H54 (cell line): ENCODE results near the gene PPFIA4.
"Not testable (repeated sequence)": the region's sequence is repeated elsewhere in the genome, so short reads cannot be mapped to it uniquely, and the experiment has no call there.

Experiments
- DNase-seq: peaks from one replicate; pipeline ENCODE4 v3.0.0; 2011; ENCODE audit warnings: low spot score, mixed read lengths; ENCODE audit not compliant: insufficient read length
- FAIRE-seq: peaks from 3 replicates; lab custom pipeline; 2011; peaks lifted over from hg19 to GRCh38; lab: Jason Lieb, UNC
- POLR2A ChIP-seq: IDR thresholded peaks from 2 replicates; pipeline ENCODE4 v1.6.1; 2011; ENCODE audit warnings: low read depth, mild to moderate bottlenecking, low read length

Gene PPFIA4

GRCh38 chr1:203026031-203026665, at the start of gene PPFIA4:
Gene PPFIA4, plus strand, starts transcription at chr1:203026491. Its CDS starts 12,518 bp downstream, at chr1:203039009.
- FAIRE-seq (no peak), DNase-seq (peak; percentile 84)
- TF ChIP-seq POLR2A, result peak; percentile 90

- FAIRE-seq (no peak), DNase-seq (no peak)
- no peak for TF ChIP-seq POLR2A
Measured at GRCh38 chr1:202976633-202977032, 49.7 kb upstream of the PPFIA4 start.

GRCh38 chr1:202979459-202979858, 46.8 kb upstream of the PPFIA4 start:
- FAIRE-seq (no peak), DNase-seq (no peak)
- no peak for TF ChIP-seq POLR2A

GRCh38 chr1:202981939-202982338, 44.4 kb upstream of the PPFIA4 start:
- no peak for FAIRE-seq
- no peak for DNase-seq
- TF ChIP-seq POLR2A, result no peak

GRCh38 chr1:202982715-202983430, 43.4 kb upstream of the PPFIA4 start:
- FAIRE-seq, result no peak
- no peak for TF ChIP-seq POLR2A
- no peak for DNase-seq

GRCh38 chr1:202986120-202986519, 40.2 kb upstream of the PPFIA4 start:
- FAIRE-seq, DNase-seq: not testable (repeated sequence)

- TF ChIP-seq POLR2A, result no peak
- FAIRE-seq (no peak), DNase-seq (no peak)
Measured at GRCh38 chr1:202987255-202987654, 39.0 kb upstream of the PPFIA4 start.

GRCh38 chr1:202987922-202988583, 38.2 kb upstream of the PPFIA4 start:
- TF ChIP-seq POLR2A, result no peak
- DNase-seq (no peak), FAIRE-seq (no peak)

GRCh38 chr1:202989879-202990278, 36.4 kb upstream of the PPFIA4 start:
- FAIRE-seq (no peak), DNase-seq (no peak)
- no peak for TF ChIP-seq POLR2A

- TF ChIP-seq POLR2A, result no peak
- FAIRE-seq (no peak), DNase-seq (no peak)
Measured at GRCh38 chr1:202991112-202991511, 35.2 kb upstream of the PPFIA4 start.

GRCh38 chr1:202994756-202995155, 31.5 kb upstream of the PPFIA4 start:
- TF ChIP-seq POLR2A, result no peak
- FAIRE-seq, result no peak
- no peak for DNase-seq

- TF ChIP-seq POLR2A, result no peak
- no peak for DNase-seq
- FAIRE-seq, result peak; percentile 71
Measured at GRCh38 chr1:202998836-202999750, 27.2 kb upstream of the PPFIA4 start.

- no peak for TF ChIP-seq POLR2A
- FAIRE-seq (no peak), DNase-seq (no peak)
Measured at GRCh38 chr1:203000217-203000944, 25.9 kb upstream of the PPFIA4 start.
